Posterior vena cava (tissue), 2 donors: ENCODE results near the gene ADAMTS9. TPM values are rescaled to one million over a fixed set of nuclear protein-coding genes. Genes with fewer than 3 reads are reported as not detected.

Experiments used
- DNase-seq: peaks from one replicate; pipeline ENCODE4 v3.0.0-alpha.2; 2020; ENCODE audit warnings: low spot score
- intact Hi-C, 2 donors: fragments of 100-400 bp; cut with DNase I; formaldehyde crosslinking; loops; one replicate each; pipeline versions ENCODE4 v1.14.1 to v1.14.2; 2022 to 2023
- total RNA-seq, 2 donors: library from RNA; stranded (reverse); fragmentation: NEBNext Ultra II Directional; extraction: Animal tissue kit (Norgen Biotek cat#: 25700); gene quantifications; one replicate each; pipeline ENCODE4 v1.2.1, GENCODE V29; 2021
- donor health status: DM: yes; HTN: yes; CAD: no.
- donor health status: DM: yes; HTN: yes; CAD: no.

Gene ADAMTS9
- total RNA-seq, 2 donors from 2014 or later, result 82.8 to 105 TPM

DNA sequence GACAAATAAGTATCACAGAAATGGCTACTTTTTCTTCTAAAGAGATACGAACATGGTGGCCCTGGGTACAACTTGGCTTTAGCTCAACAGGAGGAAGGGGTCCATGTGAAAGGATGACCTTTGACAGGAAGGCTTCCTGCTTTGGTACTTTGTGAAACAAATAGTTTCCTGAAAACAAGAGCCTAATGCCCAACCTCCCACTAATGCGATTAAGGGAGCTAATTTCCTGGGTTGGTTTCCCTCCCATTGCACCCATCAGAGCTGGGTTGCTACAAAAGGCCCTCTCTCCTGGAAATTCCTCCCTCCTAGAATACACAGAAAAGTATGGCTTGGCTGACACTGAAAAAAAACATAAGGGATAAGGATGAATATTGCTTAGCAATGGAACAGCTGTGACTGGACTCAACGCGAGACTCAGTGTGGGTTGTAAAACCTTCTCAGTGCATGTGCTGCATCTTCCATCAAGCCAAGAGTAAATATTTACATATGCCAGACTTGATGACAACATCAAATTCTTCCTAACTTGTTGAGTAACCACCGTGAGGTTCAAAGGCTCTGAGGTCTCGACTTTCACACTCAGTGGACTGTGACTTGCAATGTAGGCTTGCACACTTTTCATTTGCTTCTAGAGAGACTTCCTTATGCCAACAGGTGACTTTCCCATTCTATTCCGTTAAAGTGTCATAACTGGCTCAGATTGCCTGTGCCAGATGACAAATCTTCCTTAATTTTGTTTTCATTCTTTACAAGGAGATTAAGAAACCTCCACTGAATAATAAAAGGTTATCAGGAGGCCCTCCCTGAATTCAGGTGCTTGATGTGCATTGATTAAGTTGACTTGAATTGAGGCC, 60.1 kb downstream of the ADAMTS9 start:
- DNase-seq, result no peak
- intact Hi-C loops, result no loop called here

DNA sequence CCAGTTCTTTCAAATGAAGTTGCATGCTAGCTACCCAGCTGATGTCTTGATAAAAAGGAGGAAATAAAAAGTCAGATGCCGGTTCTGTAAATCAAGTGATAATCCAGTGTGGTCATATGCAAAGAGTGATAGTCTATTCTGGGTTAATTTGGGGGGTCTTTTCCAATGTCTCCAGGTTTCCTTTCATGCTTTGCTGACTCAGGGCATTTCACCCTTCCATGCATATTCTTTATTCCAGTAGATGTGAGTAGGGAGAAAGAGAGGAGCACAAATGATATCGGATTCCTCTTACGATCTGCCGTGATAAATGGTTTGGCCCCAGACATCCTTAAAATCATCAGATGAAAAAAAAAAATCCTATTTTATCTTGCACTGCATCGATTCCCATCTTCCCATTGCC, 60.8 kb downstream of the ADAMTS9 start:
- intact Hi-C loops, result no loop called here
- DNase-seq, result no peak

DNA sequence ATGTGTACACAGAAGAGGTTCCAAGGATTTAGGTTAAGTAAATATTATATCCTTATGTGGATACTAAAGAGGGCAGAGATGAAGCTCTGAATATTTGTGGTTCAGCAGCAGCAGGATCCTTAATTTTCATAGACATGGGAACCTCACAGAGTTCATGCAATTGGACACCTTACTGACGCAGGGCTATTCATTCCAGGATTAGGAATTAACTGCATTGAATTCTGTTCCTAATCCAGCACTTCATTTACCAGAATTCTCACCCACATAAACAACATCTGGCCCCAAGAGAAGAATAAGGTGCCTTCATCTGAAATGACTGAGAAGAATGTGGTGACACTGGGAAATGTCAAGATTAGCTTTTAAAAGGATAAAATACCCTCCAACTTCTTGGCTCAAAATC, 62.4 kb downstream of the ADAMTS9 start:
- intact Hi-C loops, result no loop called here
- no peak for DNase-seq

DNA sequence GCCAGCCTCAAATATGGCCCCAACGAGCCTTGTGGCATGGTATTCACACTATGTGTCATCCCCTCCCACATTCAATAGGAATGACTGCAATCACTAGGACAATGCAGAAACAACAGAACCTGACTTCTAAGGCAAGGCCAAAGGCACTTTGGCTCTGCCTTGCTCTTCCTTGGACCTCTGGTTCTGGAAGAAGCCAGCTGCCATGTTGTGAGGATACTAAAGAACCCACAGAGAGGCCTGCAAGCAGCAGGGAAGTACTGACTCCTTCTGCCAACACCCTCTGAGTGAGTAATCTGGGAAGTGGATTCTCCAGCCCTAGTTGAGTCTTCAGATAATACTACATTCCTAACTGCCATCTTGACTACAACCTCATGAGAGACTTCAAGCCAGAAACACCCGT, 64.7 kb downstream of the ADAMTS9 start:
- DNase-seq, result no peak
- intact Hi-C loops, result no loop called here

DNA sequence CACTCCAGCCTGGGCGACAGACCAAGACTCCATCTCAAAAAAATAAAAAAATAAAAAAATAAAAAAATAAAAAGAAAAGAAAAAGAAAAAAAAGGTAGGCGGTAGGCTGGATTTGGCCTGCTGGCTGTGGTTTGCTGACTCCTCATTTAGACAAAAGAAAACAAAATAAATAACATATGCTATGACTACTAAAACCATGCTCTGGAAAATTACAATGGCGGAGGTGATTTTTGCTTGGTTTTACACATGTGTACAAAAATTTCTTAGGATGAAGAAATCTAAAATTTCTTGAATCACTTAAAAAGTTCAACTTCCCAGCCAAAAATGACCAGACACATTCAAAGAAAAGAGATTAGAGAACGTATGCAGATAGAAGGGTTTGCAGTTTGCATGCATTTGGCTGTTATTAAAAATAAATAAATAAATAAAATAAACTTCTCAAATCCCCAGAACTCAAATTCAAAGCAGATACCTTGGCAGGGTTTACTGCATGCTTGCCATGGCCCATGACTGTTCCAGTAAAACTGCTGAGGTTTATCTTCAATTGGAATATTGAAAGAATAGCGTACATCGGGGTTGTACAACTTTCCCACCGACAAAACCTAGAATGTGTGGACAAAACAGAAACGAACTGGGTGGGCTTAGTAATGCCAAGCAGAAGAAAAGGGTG, 65.9 kb downstream of the ADAMTS9 start:
- DNase-seq, result no peak

DNA sequence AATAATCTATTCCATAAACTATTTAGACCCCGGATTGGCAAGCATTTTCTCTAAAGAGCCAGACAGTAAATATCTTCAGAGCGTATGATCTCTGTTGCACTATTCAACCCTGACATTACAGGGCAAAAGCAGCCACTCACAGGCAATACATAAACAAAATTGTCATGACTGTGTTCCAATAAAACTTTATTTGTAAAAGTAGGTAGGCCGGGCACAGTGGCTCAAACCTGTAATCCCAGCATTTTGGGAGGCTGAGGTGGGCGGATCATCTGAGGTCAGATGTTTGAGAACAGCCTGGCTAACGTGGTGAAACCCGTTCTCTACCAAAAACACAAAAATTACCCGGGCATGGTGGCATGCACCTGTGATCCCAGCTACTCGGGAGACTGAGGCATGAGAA, 66.5 kb downstream of the ADAMTS9 start:
- intact Hi-C loops, result no loop called here

More for the DNA sequence above, 65.9 kb downstream of the ADAMTS9 start:
- intact Hi-C loops, result no loop called here

DNA sequence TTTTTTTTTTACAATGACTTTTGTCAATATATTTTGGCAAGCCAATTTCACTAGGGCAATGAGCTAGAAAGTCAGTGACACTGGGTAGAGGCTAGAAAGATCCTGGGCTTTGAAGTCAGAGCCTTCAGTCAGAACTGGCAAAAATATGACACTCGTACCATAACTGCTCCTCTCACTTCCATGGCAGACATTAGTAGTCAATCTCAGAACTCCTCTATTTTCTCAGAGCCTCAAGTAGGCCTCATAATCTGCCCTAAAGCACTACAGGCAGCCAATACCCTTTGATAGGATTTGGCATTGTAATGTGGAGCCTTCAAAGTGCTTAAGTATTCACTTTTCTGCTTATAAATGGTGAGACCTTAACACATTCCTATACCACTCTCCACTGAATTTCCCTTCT, 67.8 kb downstream of the ADAMTS9 start:
- DNase-seq, result no peak
- intact Hi-C loops, result no loop called here

More for the DNA sequence above, 66.5 kb downstream of the ADAMTS9 start:
- no peak for DNase-seq

DNA sequence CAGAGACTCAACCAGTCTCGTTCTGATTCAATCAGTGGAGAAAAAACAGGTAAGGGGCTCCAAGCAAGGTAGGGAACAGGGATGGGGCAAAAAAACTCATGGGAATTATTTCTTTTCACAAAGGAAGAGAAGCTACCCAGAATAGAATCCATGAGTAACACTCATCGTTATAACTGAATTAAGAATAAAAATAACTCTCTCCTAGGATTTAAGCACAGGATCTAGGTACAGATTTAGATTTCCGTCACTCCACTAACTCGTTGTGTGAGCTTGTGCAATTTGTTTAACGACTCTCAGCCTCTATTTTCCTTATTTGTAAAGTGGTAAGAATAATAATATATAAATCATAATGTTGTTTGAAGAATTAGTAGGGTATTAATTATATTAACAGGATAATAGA, 68.6 kb downstream of the ADAMTS9 start:
- no peak for DNase-seq
- intact Hi-C loops, result no loop called here

DNA sequence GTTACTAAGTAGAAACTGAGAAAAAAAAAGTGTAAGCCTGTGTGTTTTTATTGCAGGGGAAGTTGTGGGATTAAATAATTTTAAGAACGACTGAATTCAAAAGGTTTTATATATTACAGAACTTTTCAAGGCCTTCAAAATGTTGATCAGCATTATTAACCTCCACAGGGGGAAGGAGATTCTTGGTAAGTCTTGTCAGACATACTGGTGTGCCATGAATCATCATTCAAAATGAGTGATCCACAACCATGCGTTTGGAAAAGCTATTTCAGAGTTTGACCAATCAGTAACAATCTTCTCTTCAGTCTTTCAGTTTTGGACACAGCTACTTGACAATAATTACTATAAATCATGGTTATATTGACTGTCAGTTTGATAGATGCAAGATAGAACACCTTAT, 70.2 kb downstream of the ADAMTS9 start:
- no peak for DNase-seq
- intact Hi-C loops, result no loop called here

DNA sequence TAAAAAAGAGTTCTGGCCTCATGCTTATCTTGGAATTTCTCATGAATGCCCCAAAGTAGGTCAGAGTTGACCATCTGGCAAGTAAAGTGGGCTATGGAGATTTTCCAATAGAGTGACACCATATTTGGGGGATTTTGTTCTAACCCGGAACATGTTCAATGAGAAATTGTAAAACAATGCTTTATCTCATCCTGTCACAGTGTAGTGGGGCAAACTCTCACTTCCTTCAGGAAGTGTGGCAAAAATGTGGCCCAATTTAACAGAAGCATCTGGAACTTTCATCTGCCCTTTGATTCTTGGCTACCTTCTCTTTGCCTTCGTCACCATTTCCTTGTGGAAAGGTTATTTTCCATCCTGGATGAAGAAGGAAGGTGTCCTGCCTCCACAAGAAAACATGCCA, 70.8 kb downstream of the ADAMTS9 start:
- DNase-seq, result no peak
- intact Hi-C loops, result no loop called here

DNA sequence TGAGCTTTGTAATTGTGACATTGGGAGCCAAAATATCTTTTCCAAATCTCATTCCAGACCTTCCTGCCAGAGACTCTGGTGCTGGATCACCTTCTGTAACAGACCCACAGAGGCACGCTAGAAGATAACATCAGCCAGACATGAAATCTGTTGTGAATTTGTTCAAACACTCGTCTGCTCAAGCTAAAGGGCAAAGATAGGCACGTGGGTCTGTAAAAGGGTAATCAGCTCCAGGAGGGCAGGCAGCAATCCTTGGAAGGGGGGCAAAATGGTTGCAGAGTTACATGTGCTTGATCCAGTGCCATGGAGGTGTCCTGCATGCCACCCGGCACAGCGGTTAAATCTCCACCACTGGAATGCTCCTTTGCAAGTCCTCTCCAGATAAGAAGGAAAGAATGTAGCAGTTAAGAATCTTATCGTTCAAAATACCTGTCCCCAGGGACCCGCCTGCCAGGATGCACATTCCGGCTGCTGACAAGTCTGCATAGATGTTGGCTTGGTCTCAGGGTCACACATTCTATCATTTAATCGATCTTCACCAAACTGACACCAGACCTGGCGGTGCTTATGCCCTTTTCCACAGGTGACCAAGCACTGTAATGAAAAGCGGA, 74.8 kb downstream of the ADAMTS9 start:
- no peak for DNase-seq
- intact Hi-C loops, result no loop called here

DNA sequence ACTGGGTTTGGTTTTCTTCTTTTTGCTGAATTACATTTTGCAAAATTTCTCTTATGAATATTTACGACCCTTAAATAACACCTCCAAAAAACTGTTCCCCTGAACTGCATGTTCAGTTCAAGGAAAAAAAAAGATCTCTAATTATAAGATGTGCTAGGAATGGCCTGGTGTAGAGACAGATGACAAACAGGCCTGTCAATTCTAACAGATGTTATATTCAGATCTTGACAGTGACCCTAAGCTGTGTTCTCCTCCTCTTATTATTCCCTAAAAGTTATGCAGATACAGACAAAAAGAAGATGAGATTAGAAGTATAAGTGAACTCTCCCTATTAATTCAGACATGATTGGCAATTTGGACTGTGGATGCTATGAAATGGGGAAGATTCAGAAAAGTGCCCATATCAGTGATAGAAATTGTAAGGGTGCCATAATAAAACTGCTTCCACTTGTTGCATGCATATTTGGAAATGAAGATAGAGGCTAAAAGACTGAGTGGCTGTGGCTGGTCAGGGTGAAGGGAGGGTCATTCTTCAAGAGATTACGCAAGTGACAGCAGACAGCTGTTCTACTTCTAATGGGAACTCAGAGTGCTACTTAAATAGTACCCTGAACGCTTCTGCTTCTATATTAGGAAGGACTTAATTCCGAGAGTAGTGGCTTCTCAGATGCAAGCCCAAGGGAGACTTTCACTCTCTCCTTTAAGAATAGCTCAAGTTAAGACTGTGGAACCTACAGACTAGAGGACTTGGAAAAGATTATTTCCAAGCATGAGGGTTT, 75.5 kb downstream of the ADAMTS9 start:
- intact Hi-C loops, result no loop called here
- DNase-seq, result no peak

DNA sequence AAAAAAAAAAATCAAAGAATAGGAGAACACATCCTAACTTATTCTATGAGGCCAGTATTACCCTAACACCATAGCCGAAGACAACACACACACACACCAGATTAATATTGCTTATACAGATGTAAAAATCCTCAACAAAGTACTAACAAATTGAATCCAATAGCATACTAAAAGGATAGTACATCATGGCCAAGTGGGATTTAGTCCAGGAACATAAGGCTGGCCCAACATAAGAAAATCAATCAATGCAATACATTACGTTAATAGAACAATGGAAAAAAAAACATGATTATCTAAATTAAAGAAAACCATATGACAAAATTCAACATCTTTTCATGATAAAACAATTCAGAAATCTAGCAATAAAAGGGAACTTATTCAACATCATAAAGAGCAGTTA, 79.1 kb downstream of the ADAMTS9 start:
- intact Hi-C loops, result no loop called here
- DNase-seq, result no peak

DNA sequence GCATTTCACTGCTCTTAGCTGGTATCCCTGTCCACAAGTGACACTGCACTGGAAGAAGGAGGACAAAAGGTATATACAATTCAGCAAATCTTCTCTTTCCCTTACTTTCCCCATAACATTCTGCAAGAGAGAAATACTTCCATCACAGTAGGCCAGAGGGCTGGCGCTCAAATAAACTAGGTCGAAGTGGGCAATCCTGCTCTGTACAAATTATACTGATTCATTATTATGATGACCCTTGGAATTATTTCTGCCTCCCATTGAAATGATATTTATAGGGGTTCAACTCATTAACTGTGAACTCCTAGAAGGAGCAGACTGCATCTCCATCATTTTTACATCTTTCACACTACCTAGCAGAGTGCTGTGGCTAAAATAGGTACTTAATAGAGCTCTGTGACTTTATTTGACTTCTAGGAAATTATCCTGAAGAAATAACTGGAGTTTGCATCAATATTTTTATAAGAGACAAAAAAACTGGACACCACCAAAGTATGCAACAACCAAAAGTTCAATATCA, 80.7 kb downstream of the ADAMTS9 start:
- DNase-seq, result no peak
- intact Hi-C loops, result no loop called here

DNA sequence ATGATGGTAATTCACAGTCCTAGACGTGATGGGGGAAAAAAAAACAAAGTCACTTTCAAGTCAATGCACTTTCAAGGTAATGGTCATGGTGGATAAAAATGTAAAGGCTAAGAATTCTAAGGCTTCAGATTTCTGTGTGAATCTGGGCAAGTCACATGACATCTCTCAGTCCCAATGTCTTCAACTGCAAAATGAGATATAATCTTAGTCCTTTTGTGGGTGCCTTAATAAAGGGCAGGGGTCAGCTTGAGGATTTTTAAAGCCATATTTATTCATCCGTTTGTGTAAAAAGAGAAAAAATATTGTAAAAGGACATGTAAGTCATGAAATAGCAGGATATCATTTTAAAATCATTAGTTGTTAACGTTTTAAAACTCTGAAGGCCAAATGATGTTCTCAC, 83.5 kb downstream of the ADAMTS9 start:
- DNase-seq, result no peak
- intact Hi-C loops, result no loop called here

DNA sequence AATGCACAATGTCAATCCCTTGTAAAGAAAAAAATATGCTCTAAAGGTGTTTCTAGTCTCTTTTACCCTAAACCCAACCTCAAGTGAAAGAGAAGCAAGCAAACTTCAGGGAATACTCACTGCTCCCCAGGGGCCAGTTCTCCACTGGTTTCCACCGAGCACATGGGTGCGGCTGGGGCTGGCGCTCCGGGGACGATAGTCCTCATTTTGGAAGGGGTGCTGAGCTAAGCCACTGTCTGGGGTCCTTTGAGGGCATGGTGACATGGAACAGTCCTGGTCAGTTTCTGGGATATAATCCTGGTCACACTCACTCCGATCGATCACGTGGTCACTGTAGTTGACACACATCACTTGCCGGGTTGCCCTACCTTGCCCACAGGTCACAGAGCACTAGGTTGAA, 86.0 kb downstream of the ADAMTS9 start:
- no peak for DNase-seq
- intact Hi-C loops, result no loop called here

DNA sequence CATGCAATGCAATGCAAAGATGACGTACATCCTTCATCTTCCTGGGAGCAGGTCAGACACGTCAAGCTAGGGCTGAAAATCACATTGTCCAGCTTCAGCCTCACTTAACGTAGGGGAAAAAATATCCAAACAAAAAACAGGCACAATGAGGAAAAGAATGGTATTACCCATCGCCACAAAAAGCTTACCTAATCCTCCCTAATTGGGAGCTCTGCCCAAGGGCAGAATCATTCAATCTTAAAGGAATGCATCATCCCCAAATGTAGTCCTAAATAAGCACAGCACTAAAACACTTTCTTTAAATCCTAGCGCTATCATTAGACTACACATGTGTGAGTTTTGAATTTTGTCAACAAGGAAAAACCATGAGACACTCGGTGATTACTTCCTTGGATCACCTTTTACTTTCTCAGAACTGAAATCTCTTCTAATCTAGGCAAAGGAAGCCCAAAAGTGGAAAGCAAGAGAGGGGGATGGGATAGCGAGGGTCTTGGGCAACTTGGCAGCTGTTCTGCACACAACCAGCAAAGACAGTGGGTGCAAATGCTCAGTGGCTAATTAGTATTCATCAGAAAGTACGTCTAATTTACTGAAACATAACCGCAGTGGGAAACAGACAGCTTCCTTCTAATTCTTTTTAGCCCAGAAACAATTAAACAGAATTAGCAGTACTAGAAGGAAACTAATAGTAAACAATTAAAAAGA, 87.4 kb downstream of the ADAMTS9 start:
- intact Hi-C loops, result no loop called here
- no peak for DNase-seq

DNA sequence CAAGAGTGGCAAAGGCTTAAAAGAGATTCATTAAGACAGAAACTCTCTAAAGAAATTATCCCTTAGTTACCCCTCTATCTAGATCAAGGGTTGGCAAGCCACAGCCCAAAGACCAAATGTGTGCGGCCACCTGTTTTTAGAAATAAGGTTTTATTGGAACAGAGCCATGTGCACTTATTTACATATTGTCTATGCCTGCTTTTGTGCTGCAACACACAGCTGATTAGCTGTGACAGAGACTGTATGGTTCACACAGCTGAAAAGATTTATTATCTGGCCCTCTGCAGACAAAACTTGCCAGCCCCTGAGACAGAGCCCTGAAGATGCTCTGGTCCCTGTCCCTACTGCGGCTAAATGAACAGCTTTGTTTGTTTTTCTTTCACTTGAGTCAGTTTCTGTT, 88.1 kb downstream of the ADAMTS9 start:
- intact Hi-C loops, result no loop called here
- no peak for DNase-seq

DNA sequence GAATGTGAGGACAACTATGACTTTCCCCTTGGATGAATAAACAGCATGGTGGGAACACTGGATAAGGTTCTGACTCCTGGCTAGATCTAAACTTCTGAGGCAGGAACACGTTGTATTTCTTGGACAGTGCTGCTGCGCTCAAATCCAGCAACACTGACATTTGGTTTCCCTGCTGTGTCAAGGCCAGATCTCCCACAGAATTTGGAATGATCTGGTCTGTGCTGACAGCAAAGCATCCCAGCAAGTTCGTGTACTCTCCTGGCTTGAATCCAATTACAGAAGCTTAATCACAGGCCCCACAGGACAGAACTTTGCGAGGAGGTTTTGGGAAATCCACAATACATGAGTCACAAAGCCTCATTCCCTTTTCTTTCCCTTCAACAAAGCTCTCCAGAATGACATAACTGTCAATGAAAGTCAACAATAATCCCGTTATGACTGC, 92.5 kb downstream of the ADAMTS9 start:
- intact Hi-C loops, result no loop called here
- peak; percentile 80 for DNase-seq
